GM21367 (cell line): ENCODE data around the gene CEP95.
"Not testable (repeated sequence)": the region's sequence is repeated elsewhere in the genome, so short reads cannot be mapped to it uniquely, and the experiment has no call there.

Experiments used
- ATAC-seq: cut with Tn5 transposase; IDR thresholded peaks from one replicate; pipeline ENCODE4 v1.9.1; 2021; ENCODE audit not compliant: unreplicated experiment

CEP95 gene

GRCh38 chr17:64564098-64564497 is 57.3 kb downstream of the CEP95 start:
- ATAC-seq = no peak

- ATAC-seq = no peak
Measured at GRCh38 chr17:64565563-64565962, 58.8 kb downstream of the CEP95 start.

GRCh38 chr17:64571746-64572145 is 65.0 kb downstream of the CEP95 start:
- no peak for ATAC-seq

- ATAC-seq = no peak
Measured at GRCh38 chr17:64572682-64573154, 65.9 kb downstream of the CEP95 start.

- ATAC-seq = no peak
Measured at GRCh38 chr17:64573214-64573613, 66.4 kb downstream of the CEP95 start.

- no peak for ATAC-seq
Measured at GRCh38 chr17:64574646-64575045, 67.9 kb downstream of the CEP95 start.

- no peak for ATAC-seq
Measured at GRCh38 chr17:64575431-64575830, 68.7 kb downstream of the CEP95 start.

GRCh38 chr17:64577025-64577424 is 70.2 kb downstream of the CEP95 start:
- not testable (repeated sequence) for ATAC-seq

GRCh38 chr17:64579917-64580316 is 73.1 kb downstream of the CEP95 start:
- ATAC-seq = no peak

- no peak for ATAC-seq
Measured at GRCh38 chr17:64580384-64581315, 73.9 kb downstream of the CEP95 start.

GRCh38 chr17:64583038-64583437 is 76.3 kb downstream of the CEP95 start:
- ATAC-seq = no peak

GRCh38 chr17:64585146-64585545 is 78.4 kb downstream of the CEP95 start:
- ATAC-seq = no peak
